ENCODE data around the gene POLDIP2. TPM values are rescaled to one million over a fixed set of nuclear protein-coding genes. Genes with fewer than 3 reads are reported as not detected.

The POLDIP2 gene
- total and polyA plus RNA-seq, 2 donors (not counting 1 experiment from before 2014, with no cell fraction given) = 79.3 to 89.2 TPM

- no peak overlapping the region for H3K4me2 ChIP-seq (ENCODE audit: extremely low read depth, insufficient read depth, low read length)
- no peak for DNase-seq (ENCODE audit: low read depth in 2 of 2)
- H3K9me3 ChIP-seq (ENCODE audit: control insufficient read depth, insufficient read depth, low read depth, low read length) = no peaks in the 10 kb centered on the region
These were observed 9.3 kb upstream of the POLDIP2 start for GRCh38 chr17:28366605-28367004.

GRCh38 chr17:28365487-28365886 lies 8.2 kb upstream of the POLDIP2 start:
- Histone ChIP-seq H3K27me3 (ENCODE audit: control insufficient read depth, insufficient read depth, low read length) (no peaks in the 10 kb centered on the region), H4K20me1 (ENCODE audit: control insufficient read depth, extremely low read depth, insufficient read depth, low read length) (no peaks in the 10 kb centered on the region), H3K4me3 (replicated peaks in 1 of 4; ENCODE audit: control extremely low read depth in 1 of 4, insufficient read depth in 1 of 4, low read depth in 3 of 4, low read length in 4 of 4) (no peak overlapping the region), H3K4me2 (ENCODE audit: extremely low read depth, insufficient read depth, low read length) (no peak overlapping the region), H2AFZ (ENCODE audit: low read length) (no peak overlapping the region), H3K79me2 (ENCODE audit: control insufficient read depth, insufficient read depth, low read length) (no peaks in the 10 kb centered on the region), H3K9ac (ENCODE audit: insufficient read depth, low read length) (no peak overlapping the region), H3K27ac (ENCODE audit: insufficient read depth, low read length) (no peak overlapping the region), H3K9me3 (ENCODE audit: control insufficient read depth, insufficient read depth, low read depth, low read length) (no peaks in the 10 kb centered on the region), H3K4me1 (ENCODE audit: control insufficient read depth, extremely low read depth, insufficient read depth, low read length) (no peaks in the 10 kb centered on the region), H3K36me3 (ENCODE audit: control insufficient read depth, insufficient read depth, low read length) (peaks cover 2% of the 10 kb centered on the region)
- TF ChIP-seq EZH2 (IDR thresholded peaks at IDR 0.05; ENCODE audit: low read length, missing control alignments) (no peak), CTCF (conservative IDR thresholded peaks at IDR 0.05 in 1 of 2, IDR thresholded peaks at IDR 0.05 in 1 of 2; ENCODE audit: low read depth in 1 of 2, low read length in 2 of 2) (no peak)
- no peak for DNase-seq (ENCODE audit: low read depth in 2 of 2)

More at GRCh38 chr17:28366605-28367004, 9.3 kb upstream of the POLDIP2 start:
- Histone ChIP-seq H2AFZ (ENCODE audit: low read length) (no peak overlapping the region), H3K27ac (ENCODE audit: insufficient read depth, low read length) (no peak overlapping the region), H4K20me1 (ENCODE audit: control insufficient read depth, extremely low read depth, insufficient read depth, low read length) (no peaks in the 10 kb centered on the region), H3K9ac (ENCODE audit: insufficient read depth, low read length) (no peak overlapping the region), H3K79me2 (ENCODE audit: control insufficient read depth, insufficient read depth, low read length) (no peaks in the 10 kb centered on the region), H3K4me3 (replicated peaks in 1 of 4; ENCODE audit: control extremely low read depth in 1 of 4, insufficient read depth in 1 of 4, low read depth in 3 of 4, low read length in 4 of 4) (no peak overlapping the region), H3K36me3 (ENCODE audit: control insufficient read depth, insufficient read depth, low read length) (no peaks in the 10 kb centered on the region), H3K27me3 (ENCODE audit: control insufficient read depth, insufficient read depth, low read length) (no peaks in the 10 kb centered on the region), H3K4me1 (ENCODE audit: control insufficient read depth, extremely low read depth, insufficient read depth, low read length) (peaks cover 5% of the 10 kb centered on the region)
- TF ChIP-seq EZH2 (IDR thresholded peaks at IDR 0.05; ENCODE audit: low read length, missing control alignments) (no peak), CTCF (conservative IDR thresholded peaks at IDR 0.05 in 1 of 2, IDR thresholded peaks at IDR 0.05 in 1 of 2; ENCODE audit: low read depth in 1 of 2, low read length in 2 of 2) (no peak)

GRCh38 chr17:28364665-28365363 lies 7.5 kb upstream of the POLDIP2 start, which contains the start of gene SEBOX:
TSS of gene SEBOX (minus strand) at chr17:28365199. CDS start at chr17:28365151, 48 bp downstream.
- Histone ChIP-seq H3K79me2 (ENCODE audit: control insufficient read depth, insufficient read depth, low read length) (no peaks in the 10 kb centered on the region), H3K9ac (ENCODE audit: insufficient read depth, low read length) (no peak within 1 kb of the TSS), H3K4me3 (replicated peaks in 1 of 4; ENCODE audit: control extremely low read depth in 1 of 4, insufficient read depth in 1 of 4, low read depth in 3 of 4, low read length in 4 of 4) (no peak within 1 kb of the TSS), H3K4me1 (ENCODE audit: control insufficient read depth, extremely low read depth, insufficient read depth, low read length) (no peaks in the 10 kb centered on the region), H3K27ac (ENCODE audit: insufficient read depth, low read length) (no peak within 1 kb of the TSS), H3K4me2 (ENCODE audit: extremely low read depth, insufficient read depth, low read length) (no peak within 1 kb of the TSS), H3K27me3 (ENCODE audit: control insufficient read depth, insufficient read depth, low read length) (no peaks in the 10 kb centered on the region), H2AFZ (ENCODE audit: low read length) (no peak within 1 kb of the TSS), H3K9me3 (ENCODE audit: control insufficient read depth, insufficient read depth, low read depth, low read length) (no peaks in the 10 kb centered on the region), H4K20me1 (ENCODE audit: control insufficient read depth, extremely low read depth, insufficient read depth, low read length) (no peaks in the 10 kb centered on the region), H3K36me3 (ENCODE audit: control insufficient read depth, insufficient read depth, low read length) (peaks cover 2% of the 10 kb centered on the region)
- DNase-seq (ENCODE audit: low read depth in 2 of 2) = no peak
- TF ChIP-seq EZH2 (IDR thresholded peaks at IDR 0.05; ENCODE audit: low read length, missing control alignments) (no peak), CTCF (conservative IDR thresholded peaks at IDR 0.05 in 1 of 2, IDR thresholded peaks at IDR 0.05 in 1 of 2; ENCODE audit: low read depth in 1 of 2, low read length in 2 of 2) (no peak)

Measured in fibroblast of lung (primary cell).